NB4 (cell line): ENCODE measurements around the gene LENG8.
A peak's percentile ranks its signal among the peaks of the same experiment; 100 is the strongest.
"Not testable (repeated sequence)": the region's sequence is repeated elsewhere in the genome, so short reads cannot be mapped to it uniquely, and the experiment has no call there.

Experiments used
- DNase-seq: peaks from one replicate; pipeline ENCODE4 v3.0.0; 2010; ENCODE audit warnings: low read depth
- H3K4me3 ChIP-seq: one replicate; pipeline ENCODE4 v1.5.1; 2011; ENCODE audit warnings: mild to moderate bottlenecking, low read depth, low read length, moderate library complexity
- CTCF ChIP-seq: IDR thresholded peaks from one replicate; pipeline ENCODE4 v1.5.1; 2012; ENCODE audit warnings: low read depth, low read length
- MAX ChIP-seq: IDR thresholded peaks from 2 replicates; pipeline ENCODE4 v1.6.1; 2011; ENCODE audit warnings: low read depth, low read length
- MYC ChIP-seq: IDR thresholded peaks from 2 replicates; pipeline ENCODE4 v1.6.1; 2011; ENCODE audit warnings: low read depth, low read length
- POLR2A ChIP-seq: IDR thresholded peaks from 2 replicates; pipeline ENCODE4 v1.6.1; 2011; ENCODE audit warnings: mild to moderate bottlenecking; ENCODE audit not compliant: insufficient read length; ENCODE audit errors: extremely low read depth

Gene LENG8

DNA sequence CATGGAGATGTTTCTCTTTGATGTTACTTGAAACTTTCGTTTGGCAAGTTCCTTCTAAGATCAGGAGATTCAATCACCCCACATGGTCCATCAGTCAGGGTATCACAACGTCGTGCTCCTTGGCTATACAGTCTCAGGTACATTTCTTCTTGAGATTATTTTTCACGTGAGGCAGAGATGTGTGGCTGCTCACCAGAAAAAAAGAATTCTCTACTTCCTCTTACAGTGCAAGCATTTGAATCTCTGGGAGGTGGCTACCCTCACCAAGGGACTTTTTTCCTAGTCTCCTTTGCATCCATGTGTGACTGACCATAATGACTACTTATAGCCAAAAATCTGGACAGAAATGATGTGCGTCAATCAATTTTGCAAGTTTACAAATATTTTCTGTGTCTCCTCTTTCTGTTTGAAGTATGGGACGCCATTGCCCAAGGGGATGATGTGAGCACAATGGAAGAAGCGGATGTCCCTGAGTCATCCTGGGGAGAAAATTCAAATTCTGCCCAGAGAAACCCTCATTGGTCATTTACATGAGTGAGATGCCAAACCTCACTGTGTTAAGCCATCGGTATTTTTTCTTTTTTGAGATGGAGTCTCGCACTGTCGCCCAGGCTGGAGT lies 45.1 kb downstream of the LENG8 start:
- no peak for TF ChIP-seq MYC
- TF ChIP-seq CTCF: no peak
- TF ChIP-seq POLR2A: no peak
- no peak for TF ChIP-seq MAX
- no peak for DNase-seq
- no peak overlapping the region for H3K4me3 ChIP-seq

DNA sequence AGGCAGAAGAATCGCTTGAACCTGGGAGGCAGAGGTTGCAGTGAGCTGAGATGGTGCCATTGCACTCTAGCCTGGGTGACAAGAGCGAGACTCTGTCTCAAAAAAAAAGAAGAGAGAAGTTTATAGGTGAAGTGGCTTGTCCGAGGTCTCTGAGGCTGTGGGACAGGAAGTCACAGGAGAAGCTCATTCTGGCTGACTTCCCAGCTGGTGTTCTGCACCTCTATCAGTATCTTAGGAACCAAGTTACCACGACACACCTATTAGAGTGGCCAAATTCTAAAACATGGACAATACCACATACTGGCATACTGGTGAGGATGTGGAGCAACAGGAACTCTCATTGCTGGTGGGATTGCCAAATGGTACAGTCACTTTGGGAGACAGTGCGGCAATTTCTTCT lies 46.3 kb downstream of the LENG8 start:
- not testable (repeated sequence) for H3K4me3 ChIP-seq

DNA sequence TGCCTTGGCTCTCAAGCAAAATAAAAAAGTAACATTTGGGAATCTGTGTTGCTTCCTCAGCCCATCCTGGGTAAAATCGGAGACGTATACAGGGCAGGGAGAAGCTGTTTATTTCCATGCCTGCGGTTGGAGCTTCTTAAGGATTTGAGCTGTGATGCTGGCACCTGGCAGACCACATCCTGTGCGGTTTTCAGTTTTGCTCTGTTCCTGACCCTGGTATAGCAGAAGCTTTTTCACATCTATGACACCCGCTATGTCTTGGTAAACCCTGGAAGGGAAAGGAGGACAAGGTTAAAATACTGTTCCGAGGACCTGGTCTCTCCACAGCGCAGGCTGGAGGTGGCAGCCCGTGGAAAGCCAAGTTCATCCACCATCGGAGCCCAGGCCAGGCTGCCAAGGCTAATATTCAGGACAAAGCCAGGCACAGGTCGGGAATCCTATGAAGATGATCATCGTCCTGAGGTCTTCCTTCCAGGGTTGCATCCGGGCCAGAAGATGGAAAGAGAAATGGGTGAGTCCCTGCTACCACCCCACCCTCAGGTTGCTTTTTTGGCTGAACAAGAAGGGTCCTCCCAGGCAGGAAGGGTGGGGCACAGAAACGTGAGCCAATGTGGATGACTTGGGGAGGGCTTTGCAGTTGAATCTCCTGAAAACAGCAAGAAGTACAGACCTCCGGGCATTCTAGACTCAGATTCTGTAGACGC lies 48.9 kb downstream of the LENG8 start:
- H3K4me3 ChIP-seq: peak overlapping the region; percentile 55
- DNase-seq: peak; percentile 25

More for the DNA sequence above, 46.3 kb downstream of the LENG8 start:
- DNase-seq: not testable (repeated sequence)

DNA sequence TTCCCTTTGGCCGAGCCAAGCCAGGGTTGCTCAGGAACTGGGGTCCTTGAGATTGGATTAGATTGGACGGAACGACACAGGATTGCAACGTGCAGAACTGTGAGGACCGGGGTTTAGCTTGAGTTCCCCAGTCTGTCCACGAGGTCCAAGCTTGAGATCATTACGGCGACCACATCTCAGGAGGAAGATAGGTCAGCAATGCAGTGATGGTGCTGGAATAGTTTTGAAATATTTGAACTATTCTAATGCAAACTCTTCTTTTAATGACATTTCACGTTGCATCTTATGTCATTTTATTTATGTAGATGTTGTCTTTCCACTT lies 49.4 kb downstream of the LENG8 start:
- DNase-seq: peak; percentile 35
- H3K4me3 ChIP-seq: peak overlapping the region; percentile 55

DNA sequence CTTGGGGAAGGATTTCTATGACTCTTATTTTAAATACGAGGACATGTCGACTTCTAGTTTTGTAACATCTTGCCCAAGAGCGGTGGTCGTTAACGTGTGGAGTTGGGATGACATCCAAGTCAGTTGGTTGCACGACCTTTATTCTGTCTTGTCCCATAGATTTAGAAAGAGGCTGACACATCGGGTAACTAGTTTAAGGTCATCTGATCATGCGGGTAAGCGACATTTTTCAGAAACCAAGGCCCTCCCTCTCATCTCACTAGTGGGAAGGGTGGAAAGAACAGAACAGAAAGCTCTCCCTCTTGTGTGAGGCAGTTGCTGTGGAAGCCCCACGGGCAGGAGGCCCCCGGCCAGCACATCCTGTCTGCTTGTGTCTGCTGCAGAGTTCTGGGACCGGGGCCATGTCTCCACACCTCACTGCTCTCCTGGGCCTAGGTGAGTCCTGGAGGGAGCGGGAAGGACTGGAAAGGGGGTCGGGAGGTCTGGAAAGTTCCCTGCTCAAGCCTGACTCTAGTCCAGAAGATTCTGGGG lies 53.6 kb downstream of the LENG8 start, which contains the start of gene LAIR2:
Gene LAIR2 (plus strand): TSS at position 314 of the 531 bp plus-strand sequence. CDS start 88 bp downstream, at position 402.
- no peak for DNase-seq
- H3K4me3 ChIP-seq: peak within 1 kb of the TSS; percentile 46
- no peak for TF ChIP-seq CTCF
- TF ChIP-seq MYC: no peak
- TF ChIP-seq POLR2A: no peak
- TF ChIP-seq MAX: no peak

- not testable (repeated sequence) for H3K4me3 ChIP-seq, DNase-seq
Measured at GRCh38 chr19:54505542-54505941, 56.5 kb downstream of the LENG8 start.

DNA sequence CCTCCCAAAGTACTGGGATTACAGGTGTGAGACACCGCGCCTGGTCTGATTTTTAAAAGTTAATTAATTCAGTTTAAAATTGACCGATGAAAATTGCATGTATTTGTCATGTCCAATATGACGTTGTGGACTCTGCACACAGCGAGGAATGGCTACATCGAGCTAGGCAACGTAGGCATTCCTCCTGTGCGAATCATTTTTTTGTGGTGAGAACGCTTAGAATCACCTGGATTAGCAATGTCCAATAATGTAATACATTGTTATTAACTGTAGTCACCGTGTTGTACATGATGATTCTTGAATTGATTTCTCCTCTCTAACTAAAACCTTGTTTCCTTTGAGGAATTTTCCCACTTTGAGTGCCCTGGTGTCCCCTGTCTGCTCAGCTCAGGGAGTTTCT lies 57.1 kb downstream of the LENG8 start:
- TF ChIP-seq POLR2A: no peak
- TF ChIP-seq MAX: no peak
- TF ChIP-seq MYC: no peak
- no peak for TF ChIP-seq CTCF
- H3K4me3 ChIP-seq: no peak overlapping the region
- no peak for DNase-seq

GRCh38 chr19:54507038-54507717 lies 58.2 kb downstream of the LENG8 start:
- not testable (repeated sequence) for DNase-seq, H3K4me3 ChIP-seq
